DMS 273 (cell line): Measurements from ENCODE around the gene ZNF185.

Experiments used
- DNase-seq: peaks from one replicate; lab custom pipeline; 2025; ENCODE audit not compliant: unreplicated experiment; lab: John Stamatoyannopoulos, UW

ZNF185 gene

GRCh38 chrX:152897222-152898131 is at the start of gene ZNF185:
TSS of gene ZNF185 (plus strand) at chrX:152898067. CDS start at chrX:152914490, 16,423 bp downstream.
- peak; percentile 71 for DNase-seq

- DNase-seq: no peak
Measured at GRCh38 chrX:152850465-152850864, 47.4 kb upstream of the ZNF185 start.

GRCh38 chrX:152853986-152854385 is 43.9 kb upstream of the ZNF185 start:
- no peak for DNase-seq

- peak; percentile 70 for DNase-seq
Measured at GRCh38 chrX:152861116-152861515, 36.8 kb upstream of the ZNF185 start.

GRCh38 chrX:152861826-152862225 is 36.0 kb upstream of the ZNF185 start:
- no peak for DNase-seq

GRCh38 chrX:152865232-152865920 is 32.5 kb upstream of the ZNF185 start:
- no peak for DNase-seq

GRCh38 chrX:152866386-152866785 is 31.5 kb upstream of the ZNF185 start:
- DNase-seq: no peak

GRCh38 chrX:152869972-152870371 is 27.9 kb upstream of the ZNF185 start:
- DNase-seq: peak; percentile 27

- DNase-seq: no peak
Measured at GRCh38 chrX:152871260-152871659, 26.6 kb upstream of the ZNF185 start.

GRCh38 chrX:152872522-152872921 is 25.3 kb upstream of the ZNF185 start:
- no peak for DNase-seq

- no peak for DNase-seq
Measured at GRCh38 chrX:152873361-152873760, 24.5 kb upstream of the ZNF185 start.

- DNase-seq: no peak
Measured at GRCh38 chrX:152876931-152877840, 20.7 kb upstream of the ZNF185 start.

- no peak for DNase-seq
Measured at GRCh38 chrX:152878976-152879755, 18.7 kb upstream of the ZNF185 start.

- no peak for DNase-seq
Measured at GRCh38 chrX:152881289-152881688, 16.6 kb upstream of the ZNF185 start.

- no peak for DNase-seq
Measured at GRCh38 chrX:152884171-152884570, 13.7 kb upstream of the ZNF185 start.

- peak; percentile 51 for DNase-seq
Measured at GRCh38 chrX:152886716-152887115, 11.2 kb upstream of the ZNF185 start.

- DNase-seq: no peak
Measured at GRCh38 chrX:152892499-152892898, 5.4 kb upstream of the ZNF185 start.

- DNase-seq: no peak
Measured at GRCh38 chrX:152892999-152893891, 4.6 kb upstream of the ZNF185 start.

GRCh38 chrX:152893980-152894610 is 3.8 kb upstream of the ZNF185 start:
- no peak for DNase-seq
